Epithelial cell of esophagus (primary cell): ENCODE results near the gene NRXN2.
"Not testable (repeated sequence)": the region's sequence is repeated elsewhere in the genome, so short reads cannot be mapped to it uniquely, and the experiment has no call there.

Experiments used
- DNase-seq: peaks from one replicate; pipeline ENCODE4 v3.0.0; 2010; ENCODE audit warnings: low read depth
- H3K4me3 ChIP-seq: 2 replicates; pipeline ENCODE4 v1.5.1; 2011; ENCODE audit warnings: mild to moderate bottlenecking, low read length, control low read depth
- TF ChIP-seq, protein P1 (sequence below): IDR thresholded peaks from 2 replicates; pipeline ENCODE4 v1.5.1; 2011; ENCODE audit warnings: low read depth, mild to moderate bottlenecking, low read length, control low read depth, inconsistent platforms; ENCODE audit not compliant: insufficient read depth; ENCODE audit errors: missing control alignments

NRXN2 gene

DNA sequence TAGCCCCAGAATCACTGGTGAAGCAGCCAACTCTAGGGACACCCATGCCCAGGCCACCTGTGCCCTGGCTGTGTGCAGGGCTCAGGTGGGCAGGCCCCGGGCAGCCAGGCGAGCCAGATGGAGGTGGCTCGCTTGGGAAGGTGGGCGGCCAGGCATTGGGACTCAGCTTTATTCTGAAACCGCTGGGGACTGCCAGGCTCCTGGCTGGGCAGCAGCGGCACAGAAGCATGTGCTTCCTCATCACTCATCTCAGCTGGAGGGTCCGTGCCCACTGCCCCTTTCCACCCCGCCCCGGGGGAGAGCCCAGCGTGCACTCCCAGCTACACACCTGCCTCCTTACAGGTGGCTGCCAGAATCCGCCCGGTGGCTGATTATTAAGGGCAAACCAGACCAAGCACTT, 159.0 kb downstream of the NRXN2 start:
- DNase-seq = no peak
- H3K4me3 ChIP-seq = no peak overlapping the region
- TF ChIP-seq, protein P1, sequence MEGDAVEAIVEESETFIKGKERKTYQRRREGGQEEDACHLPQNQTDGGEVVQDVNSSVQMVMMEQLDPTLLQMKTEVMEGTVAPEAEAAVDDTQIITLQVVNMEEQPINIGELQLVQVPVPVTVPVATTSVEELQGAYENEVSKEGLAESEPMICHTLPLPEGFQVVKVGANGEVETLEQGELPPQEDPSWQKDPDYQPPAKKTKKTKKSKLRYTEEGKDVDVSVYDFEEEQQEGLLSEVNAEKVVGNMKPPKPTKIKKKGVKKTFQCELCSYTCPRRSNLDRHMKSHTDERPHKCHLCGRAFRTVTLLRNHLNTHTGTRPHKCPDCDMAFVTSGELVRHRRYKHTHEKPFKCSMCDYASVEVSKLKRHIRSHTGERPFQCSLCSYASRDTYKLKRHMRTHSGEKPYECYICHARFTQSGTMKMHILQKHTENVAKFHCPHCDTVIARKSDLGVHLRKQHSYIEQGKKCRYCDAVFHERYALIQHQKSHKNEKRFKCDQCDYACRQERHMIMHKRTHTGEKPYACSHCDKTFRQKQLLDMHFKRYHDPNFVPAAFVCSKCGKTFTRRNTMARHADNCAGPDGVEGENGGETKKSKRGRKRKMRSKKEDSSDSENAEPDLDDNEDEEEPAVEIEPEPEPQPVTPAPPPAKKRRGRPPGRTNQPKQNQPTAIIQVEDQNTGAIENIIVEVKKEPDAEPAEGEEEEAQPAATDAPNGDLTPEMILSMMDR = no peak

DNA sequence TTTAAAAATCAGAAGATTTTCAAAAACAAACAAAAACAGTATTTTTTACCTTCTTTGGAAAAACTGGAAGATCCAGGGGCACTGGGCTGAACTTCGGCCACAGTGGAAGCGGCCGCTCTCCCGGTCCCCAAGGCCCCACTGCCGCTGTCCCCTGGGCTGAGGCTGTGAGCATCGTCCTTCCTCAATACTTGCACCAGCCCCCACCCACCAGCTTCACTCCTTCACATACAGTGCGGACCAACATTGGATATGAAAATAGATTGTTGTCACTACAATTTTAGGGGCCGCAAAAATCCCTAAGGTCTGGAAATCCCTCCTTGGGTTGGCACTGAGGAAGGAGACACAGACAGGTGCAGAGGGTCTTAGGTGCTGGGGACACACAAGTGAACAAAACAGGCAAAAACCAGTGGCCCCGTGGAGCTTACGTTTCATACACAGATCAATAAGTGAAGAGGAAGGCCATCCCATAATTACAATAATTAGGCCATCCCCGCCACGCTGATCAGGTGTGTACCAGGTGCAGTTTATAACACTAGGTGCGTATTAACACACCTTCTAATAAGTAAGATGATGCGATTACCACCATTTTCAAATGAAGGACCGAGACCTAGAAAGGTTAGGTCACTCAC, 160.2 kb downstream of the NRXN2 start:
- no peak for DNase-seq
- TF ChIP-seq, protein P1 = no peak
- no peak overlapping the region for H3K4me3 ChIP-seq

DNA sequence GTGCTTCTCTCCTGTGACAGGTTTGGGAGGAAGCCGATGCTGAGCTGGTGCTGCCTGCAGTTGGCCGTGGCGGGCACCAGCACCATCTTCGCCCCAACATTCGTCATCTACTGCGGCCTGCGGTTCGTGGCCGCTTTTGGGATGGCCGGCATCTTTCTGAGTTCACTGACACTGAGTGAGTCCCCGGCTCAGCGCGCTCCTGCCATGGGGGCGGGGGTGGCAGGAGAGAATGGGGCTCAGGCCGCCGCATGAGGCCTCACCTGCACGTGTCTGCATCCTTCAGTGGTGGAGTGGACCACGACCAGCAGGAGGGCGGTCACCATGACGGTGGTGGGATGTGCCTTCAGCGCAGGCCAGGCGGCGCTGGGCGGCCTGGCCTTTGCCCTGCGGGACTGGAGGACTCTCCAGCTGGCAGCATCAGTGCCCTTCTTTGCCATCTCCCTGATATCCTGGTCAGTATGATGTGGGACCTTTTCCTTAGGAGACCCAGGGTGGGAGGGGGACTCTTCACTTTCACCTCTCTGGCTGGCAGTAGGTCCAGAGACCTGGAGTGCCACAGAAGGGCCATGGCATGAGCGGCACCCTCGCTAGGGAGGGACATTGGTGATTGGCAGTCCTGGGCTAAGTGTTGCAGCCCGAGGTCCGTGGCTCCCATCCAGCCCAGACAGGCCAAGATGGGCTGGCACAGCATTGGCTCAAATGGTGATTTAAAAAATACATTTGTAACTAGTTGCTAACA, 160.8 kb downstream of the NRXN2 start:
- TF ChIP-seq, protein P1 = no peak
- no peak for DNase-seq

DNA sequence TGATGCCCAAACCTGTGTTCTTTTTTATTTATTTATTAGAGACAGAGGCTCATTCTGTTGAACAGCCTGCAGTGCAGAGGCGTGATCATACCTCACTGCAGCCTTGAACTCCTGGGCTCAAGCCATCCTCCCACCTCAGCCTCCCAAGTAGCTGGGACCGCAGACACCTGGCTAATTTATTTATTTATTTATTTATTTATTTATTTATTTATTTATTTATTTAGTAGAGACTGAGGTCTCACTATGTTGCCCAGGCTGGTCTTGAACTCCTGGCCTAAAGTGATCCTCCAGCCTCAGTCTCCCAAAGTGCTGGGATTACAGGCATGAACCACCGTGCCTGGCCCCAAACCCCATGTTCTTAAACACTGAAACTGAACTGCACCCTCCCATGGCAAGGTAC, 161.6 kb downstream of the NRXN2 start:
- DNase-seq, H3K4me3 ChIP-seq: not testable (repeated sequence)

More for the DNA sequence above, 160.8 kb downstream of the NRXN2 start:
- no peak overlapping the region for H3K4me3 ChIP-seq

DNA sequence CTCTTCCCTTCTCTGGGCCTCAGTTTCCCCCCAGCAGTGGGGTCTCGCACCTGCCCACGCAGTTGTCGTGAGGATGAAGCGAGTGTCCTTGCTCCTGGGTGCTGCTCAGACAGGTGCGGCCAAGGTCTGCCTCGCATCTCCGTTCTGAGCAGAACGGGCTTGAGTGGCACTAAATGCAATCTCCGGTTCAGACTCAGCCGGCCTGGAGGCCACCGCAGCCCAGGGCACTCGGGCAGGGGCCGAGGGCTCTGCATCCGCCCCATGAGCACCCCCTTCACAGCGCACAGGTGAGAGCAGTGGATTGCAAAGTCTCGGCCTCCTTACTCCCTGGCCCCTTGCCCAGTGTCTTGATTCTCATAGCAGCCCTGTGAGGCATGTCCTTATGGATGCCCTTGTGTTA, 162.1 kb downstream of the NRXN2 start:
- no peak overlapping the region for H3K4me3 ChIP-seq
- DNase-seq = no peak
- TF ChIP-seq, protein P1 = no peak

DNA sequence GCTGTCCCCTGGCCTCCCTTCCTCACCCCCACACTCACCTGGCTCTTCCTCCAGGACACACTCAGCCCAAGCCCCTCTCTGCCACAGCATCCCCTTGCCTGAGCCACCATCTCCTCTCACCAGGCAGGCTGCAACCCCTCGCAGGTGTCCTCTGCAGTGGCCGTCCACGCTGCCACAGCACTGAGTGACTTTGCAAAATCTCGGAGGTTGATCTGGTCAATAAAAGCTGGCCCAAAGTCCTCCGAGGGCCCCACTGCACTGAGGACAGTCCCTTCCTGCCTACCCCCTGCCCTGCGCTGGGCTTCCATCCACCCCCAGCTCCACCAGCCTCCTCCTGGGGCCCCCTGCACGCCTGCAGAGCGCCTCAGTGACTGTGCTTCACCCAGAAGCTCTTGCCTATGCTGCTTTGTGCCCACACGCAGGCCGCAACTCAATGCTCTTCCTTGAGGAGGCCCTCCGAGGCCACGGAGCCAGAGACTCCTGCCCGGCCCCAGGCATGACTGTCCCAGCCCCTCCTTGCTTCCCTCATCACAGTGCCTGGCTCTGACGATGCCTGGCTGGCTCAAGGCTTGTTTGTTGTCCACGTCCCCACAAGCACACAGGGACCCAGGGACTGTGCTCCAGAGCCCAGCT, 162.7 kb downstream of the NRXN2 start:
- no peak for DNase-seq
- TF ChIP-seq, protein P1 = no peak
- no peak overlapping the region for H3K4me3 ChIP-seq

DNA sequence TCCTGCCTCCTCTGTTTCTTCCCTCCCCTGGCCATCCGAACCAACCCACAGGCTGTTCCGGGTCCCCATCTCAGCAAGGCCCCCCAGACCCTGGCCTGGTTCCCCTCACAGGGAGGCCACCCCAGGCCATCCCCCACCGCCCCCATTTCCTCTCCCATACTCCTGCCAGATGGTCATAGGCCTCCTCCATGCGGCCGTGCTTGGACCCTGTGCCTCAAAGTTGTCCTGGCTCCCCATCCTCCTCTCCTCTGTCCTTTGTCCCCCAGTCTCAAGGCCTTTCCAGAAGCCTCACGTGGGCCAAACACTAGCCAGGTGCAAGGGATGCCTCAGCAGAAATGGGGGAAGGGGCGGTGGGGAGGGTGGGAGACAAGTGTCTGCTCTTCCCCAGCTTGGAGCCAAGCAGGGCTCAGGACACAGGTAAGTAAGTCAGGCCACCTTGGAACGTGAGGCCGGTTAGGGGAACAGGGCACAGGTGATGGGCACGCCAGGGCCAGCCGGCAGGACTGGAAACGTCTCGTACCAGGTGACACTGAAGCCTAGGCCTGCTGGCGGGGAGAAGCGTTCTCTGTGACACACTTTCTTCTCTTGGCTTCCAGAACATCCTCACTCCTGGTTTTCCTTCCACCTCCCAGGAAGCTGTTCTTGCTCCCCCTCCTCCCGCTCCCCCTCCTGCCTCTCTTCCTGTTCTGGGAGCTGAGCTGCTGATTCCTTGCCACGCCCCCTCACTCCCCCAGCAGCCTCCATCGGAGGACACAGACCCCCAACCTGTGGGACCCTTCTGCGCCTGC, 163.5 kb downstream of the NRXN2 start:
- TF ChIP-seq, protein P1 = no peak
- no peak overlapping the region for H3K4me3 ChIP-seq
- DNase-seq = no peak
